HG02870 (cell line): Measurements from ENCODE around the gene DMRT3.
"Not testable (repeated sequence)": the region's sequence is repeated elsewhere in the genome, so short reads cannot be mapped to it uniquely, and the experiment has no call there.

Experiments used
- ATAC-seq: cut with Tn5 transposase; IDR thresholded peaks from one replicate; pipeline ENCODE4 v1.9.1; 2021; ENCODE audit warnings: mild to moderate bottlenecking, moderate library complexity; ENCODE audit not compliant: unreplicated experiment

Gene DMRT3

GRCh38 chr9:998299-999110, 22.1 kb downstream of the DMRT3 start:
- not testable (repeated sequence) for ATAC-seq

- ATAC-seq = no peak
These were observed 25.4 kb downstream of the DMRT3 start for GRCh38 chr9:1001838-1002237.

GRCh38 chr9:1002678-1003077, 26.2 kb downstream of the DMRT3 start:
- peak; percentile 50 for ATAC-seq

DNA sequence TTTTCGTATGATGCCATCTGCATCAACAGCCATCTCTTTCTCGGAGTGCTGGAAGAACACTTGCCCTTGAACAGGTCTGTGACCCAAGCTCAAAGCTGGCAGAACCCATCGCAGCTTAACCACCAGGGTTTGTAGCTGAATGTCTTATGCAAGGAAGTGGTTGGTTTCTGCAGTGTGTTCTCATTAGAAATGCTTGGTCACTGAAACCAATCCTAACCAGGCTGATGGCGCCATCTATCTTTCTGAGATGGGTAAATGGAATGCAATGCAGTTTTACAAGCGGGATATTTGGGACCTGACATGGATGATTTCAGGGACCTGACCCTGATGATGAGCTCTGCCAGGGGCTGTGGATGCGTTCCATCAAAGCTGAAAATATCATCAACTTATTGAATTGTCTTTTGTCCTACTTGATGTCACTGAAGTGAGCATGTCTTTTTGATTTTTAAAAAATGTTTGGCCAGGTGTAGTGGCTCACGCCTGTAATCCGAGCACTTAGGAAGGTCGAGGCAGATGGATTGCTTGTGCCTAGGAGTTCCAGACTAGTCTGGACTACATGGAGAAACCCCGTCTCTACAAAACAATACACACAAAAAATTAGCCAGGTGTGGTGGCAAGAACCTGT, 28.7 kb downstream of the DMRT3 start:
- ATAC-seq = peak; percentile 53

- no peak for ATAC-seq
These were observed 30.9 kb downstream of the DMRT3 start for GRCh38 chr9:1007312-1007711.

DNA sequence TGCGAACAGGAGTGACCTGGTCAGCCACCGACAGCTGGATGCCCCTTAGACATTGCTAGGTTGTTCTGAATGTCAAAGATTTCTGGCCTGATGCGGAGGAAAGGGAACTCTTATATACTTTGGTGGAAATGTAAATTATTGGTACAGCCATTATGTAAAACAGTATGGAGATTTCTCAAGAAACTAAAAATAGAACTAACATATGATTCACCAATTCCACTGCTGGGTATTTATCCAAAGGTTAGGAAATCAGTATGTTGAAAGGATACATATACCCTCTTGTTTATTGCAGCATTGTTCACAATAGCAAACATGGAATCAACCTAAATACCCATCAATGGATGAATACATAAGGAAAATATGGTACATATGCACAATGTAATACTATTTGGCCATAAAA, 31.8 kb downstream of the DMRT3 start:
- no peak for ATAC-seq

DNA sequence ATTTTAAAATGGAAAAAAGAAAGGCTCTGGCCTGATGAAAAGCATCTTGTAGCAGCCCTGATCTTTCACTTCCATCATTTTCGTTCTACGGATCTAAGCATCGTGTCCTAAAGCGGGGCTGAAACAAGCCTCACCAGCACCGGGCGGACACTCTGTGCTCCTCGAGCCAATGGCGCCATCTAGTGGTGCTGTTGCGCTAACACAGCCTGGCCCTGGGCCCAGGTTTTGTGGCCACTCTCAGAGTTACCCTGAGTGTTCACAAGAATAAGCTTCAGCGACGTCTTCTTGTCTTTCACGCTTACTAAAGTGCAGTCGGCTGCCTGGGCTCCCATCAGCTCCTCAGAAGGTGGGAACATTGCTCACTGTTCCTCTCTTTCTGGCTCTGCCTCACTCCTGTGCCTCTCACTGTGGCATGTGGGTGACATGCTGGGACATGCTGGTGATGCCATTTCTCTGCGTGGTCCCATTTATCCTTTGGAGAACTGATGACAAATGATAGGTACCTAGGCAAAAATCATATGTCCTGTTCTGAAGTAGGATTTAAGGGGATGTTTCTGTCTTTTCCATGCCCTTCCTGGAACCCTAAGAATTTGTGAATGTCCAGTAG, 32.7 kb downstream of the DMRT3 start:
- peak; percentile 94 for ATAC-seq

GRCh38 chr9:1013021-1013420, 36.6 kb downstream of the DMRT3 start:
- no peak for ATAC-seq

GRCh38 chr9:1014225-1014624, 37.8 kb downstream of the DMRT3 start:
- ATAC-seq = no peak

- no peak for ATAC-seq
These were observed 38.2 kb downstream of the DMRT3 start for GRCh38 chr9:1014640-1015039.

DNA sequence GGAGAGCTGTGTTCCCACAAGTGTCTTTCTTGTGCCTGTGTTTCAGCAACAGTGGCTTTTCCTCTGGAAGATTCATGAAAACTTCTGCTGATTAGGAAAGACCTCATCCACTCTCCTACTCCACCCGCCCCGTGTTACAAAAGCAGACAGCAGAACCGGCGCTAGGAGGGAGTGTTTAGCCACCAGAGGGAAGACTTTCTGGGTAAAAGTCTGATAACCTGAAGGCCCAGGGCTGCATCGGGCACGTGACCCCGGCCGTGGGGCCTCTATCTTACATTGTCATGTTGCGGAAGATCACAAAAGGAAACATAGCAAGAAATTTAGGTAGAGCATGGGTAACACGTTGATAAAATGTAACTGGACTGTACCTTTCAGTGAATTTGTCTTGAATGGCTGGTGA, 41.7 kb downstream of the DMRT3 start:
- ATAC-seq = no peak

- no peak for ATAC-seq
These were observed 47.7 kb downstream of the DMRT3 start for GRCh38 chr9:1024112-1024511.

- no peak for ATAC-seq
These were observed 48.7 kb downstream of the DMRT3 start for GRCh38 chr9:1025131-1025530.

GRCh38 chr9:1026219-1026618, 49.8 kb downstream of the DMRT3 start:
- no peak for ATAC-seq

- ATAC-seq = no peak
These were observed 52.2 kb downstream of the DMRT3 start for GRCh38 chr9:1028501-1029190.

- no peak for ATAC-seq
These were observed 55.6 kb downstream of the DMRT3 start for GRCh38 chr9:1031951-1032601.

DNA sequence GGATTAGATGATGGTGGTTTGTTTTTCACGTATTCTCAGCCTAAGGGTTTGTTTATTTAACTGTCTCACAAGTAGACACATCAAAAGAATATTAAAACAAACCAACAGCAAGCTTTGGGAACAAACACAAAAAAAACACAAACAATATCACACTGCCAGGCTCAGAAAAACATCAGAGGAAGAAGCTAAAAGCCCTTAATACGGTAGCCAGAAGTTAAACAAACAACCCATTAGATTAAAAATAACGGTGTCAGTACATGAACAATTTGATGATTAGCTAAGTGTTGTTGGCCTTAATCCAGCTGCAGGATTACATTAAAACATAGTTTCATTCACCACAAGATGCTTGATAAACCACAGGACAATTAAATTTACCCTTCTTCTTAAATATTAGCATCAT, 57.8 kb downstream of the DMRT3 start:
- no peak for ATAC-seq

- no peak for ATAC-seq
These were observed 63.1 kb downstream of the DMRT3 start for GRCh38 chr9:1039589-1039988.
